GM21447 (cell line): ENCODE measurements around the gene TXNL4A.
"Not testable (repeated sequence)": the region's sequence is repeated elsewhere in the genome, so short reads cannot be mapped to it uniquely, and the experiment has no call there.

Experiments
- ATAC-seq: cut with Tn5 transposase; IDR thresholded peaks from one replicate; pipeline ENCODE4 v1.9.1; 2021; ENCODE audit not compliant: unreplicated experiment

Gene TXNL4A

GRCh38 chr18:79964330-79965118 is 23.8 kb downstream of the TXNL4A start, which contains the start of gene HSBP1L1:
Gene HSBP1L1 (plus strand): TSS chr18:79964643. CDS start chr18:79964736, 93 bp downstream.
- ATAC-seq: peak; percentile 77

DNA sequence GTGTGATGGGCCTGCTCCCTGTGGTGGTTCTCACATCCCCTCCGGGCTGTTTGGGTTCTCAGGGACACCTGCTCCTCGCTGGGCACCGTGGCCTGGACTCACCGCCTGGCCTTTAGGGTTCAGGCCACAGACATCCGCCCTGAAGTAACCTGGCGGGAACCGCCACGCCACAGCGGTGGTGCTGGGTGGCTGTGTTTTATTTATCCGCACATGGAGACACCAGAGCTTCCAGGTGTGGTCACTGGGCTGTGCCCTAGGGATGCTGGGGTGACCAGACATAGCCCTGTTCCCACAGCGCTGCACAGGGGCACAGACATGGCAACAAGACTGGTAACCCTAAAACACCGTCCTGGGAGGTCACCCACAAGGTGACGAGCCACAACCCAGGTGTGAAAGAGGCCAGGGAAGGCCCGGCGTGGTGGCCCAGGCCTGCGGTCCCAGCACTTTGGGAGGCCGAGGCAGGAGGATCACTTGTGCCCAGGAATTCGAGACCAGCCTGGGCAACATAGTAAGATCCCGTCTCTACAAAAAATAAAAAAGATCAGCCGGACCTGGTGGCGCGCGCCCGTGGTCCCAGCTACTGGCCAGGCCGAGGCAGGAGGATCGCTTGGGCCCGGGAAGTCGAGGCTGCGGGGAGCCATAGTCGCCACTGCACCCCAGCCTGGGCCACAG is 24.6 kb downstream of the TXNL4A start:
- ATAC-seq: no peak

DNA sequence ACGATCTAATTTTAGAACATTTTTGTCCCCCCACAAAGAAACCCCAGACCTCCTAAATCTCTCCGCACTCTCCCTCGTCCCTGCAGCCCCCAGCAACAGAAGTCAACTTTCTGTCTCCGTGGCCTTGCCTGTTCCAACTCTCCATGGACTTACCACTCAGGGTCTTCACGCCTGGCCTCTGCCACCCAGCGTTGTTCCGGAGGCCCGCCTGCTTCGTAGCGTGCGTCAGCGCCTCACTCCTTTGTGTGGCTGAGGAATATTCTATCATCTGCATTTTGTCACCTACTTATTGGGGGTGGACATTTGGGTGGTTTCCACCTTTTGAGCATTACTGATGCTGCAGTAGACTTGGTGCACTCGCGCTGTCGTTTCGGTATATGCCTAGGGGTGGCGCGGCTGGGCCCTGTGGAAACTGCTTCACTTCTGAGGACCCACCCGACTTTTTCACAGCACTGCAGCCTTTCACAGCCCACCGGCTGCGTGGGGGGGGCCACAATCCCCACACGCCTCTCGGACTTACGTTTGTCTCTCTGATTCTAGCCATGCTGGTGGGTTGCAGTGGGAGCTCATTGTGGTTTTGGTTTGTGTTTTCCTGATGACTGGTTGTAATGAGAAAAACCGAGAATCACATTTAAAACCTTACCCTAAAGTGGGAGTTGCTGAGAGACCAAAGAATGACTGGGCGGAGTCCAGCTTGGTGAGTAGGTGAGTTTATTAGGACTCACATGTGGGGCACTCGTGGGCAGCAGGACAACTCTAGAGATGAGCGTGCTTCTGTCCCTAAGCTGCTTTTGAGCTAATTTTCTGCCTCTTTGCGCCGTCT is 25.3 kb downstream of the TXNL4A start:
- no peak for ATAC-seq

DNA sequence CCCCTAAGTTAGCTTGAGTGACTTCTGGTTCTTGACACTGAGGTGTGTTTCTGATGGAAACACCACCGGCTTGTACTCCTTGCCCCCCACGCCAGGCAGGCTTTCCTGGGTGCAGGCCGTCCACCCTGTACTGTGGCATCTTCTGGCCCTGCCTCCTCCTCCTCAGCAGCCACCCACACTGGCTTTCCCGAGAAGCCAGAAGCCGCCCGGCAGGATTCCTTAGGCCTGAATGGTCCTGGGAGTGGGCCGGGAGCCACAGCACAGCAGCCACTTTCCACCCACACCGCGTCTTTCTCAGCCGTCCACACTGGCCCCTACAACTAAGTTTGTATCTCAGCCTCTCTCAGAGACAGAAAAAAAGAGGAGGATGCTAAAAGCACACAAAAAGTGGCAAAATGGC is 26.1 kb downstream of the TXNL4A start:
- no peak for ATAC-seq

GRCh38 chr18:79961527-79962291 is 26.7 kb downstream of the TXNL4A start:
- no peak for ATAC-seq

GRCh38 chr18:79960921-79961526 is 27.3 kb downstream of the TXNL4A start:
- ATAC-seq: no peak

DNA sequence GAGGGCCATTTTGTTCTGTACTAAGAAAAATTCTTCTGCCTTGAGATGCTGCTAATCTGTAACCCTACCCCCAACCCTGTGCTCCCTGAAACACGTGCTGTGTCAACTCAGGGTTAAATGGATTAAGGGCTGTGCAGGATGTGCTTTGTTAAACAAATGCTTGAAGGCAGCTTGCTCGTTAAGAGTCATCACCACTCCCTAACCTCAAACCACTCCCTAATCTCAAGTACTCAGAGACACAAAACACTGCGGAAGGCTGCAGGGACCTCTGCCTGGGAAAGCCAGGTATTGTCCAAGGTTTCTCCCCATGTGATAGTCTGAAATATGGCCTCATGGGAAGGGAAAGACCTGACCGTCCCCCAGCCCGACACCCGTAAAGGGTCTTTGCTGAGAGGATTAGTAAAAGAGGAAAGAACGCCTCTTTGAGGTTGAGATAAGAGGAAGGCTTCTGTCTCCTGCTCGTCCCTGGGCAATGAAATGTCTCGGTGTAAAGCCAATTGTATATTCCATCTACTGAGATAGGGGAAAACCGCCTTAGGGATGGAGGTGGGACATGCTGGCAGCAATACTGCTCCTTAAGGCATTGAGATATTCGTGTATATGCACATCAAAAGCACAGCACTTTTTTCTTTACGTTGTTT is 28.1 kb downstream of the TXNL4A start:
- ATAC-seq: not testable (repeated sequence)

DNA sequence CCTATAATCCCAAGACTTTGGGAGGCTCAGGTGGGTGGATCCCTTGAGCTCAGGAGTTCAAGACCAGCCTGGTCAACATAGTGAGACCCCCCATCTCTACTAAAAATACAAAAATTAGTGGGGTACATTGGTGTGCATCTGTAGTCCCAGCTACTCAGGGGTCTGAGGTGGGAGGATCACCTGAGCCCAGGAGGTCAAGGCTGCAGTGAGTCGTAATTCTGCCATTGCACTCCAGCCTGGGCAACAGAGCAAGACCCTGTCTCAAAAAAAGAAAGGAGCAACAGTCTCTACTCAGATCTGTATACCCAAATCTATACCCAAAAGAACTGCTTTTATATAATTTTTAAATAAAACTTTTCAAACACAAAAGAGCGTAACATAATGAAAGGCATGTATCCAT is 29.4 kb downstream of the TXNL4A start:
- ATAC-seq: no peak

GRCh38 chr18:79956276-79956675 is 32.1 kb downstream of the TXNL4A start:
- ATAC-seq: no peak

DNA sequence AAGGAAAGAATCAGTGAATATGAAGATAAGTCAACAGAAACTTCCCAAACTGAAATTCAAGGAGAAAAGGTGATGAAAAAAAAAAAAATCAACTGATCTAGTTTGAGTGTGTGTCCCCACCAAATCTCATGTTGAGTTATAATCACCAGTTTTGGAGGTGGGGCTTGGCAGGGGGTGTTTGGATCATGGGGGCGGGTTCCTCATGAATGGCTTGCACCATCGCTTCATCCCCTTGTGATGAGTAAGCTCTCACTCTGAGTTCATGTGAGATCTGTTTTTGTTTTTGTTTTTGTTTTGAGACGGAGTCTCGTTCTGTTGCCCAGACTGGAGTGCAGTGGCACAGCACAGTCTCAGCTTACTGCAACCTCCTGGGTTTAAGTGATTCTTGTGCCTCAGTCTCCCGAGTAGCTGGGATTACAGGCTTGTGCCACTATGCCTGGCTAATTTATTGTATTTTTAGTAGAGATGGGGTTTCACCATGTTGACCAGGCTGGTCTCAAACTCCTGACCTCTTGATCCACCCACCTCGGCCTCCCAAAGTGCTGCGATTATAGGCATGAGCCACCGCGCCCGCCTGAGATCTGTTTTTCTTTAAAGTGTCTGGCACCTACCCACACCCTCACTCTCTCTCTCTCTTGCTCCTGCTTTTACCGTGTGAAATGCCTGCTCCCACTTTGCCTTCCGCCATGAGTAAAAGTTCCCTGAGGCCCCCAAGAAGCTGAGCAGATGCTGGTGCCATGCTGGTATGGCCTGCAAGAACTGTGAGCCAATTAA is 32.9 kb downstream of the TXNL4A start:
- no peak for ATAC-seq

DNA sequence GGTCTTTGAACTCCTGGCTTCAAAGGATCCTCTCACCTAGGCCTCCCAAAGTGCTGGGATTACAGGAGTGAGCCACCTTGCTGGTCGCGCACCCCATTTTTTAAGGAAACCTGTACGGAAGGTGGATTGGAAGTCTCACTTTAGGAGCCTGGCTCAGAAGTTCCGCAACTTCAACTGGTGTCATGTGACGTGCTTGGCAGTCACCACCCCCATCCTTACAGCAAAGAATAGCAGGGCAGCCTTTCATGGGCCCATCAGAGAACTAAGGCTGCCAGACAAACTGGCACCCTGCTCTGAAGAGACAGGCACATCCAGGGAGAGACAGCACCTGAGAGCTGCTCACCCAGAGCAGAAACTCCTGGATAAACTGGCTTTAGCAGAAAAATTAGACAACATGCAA is 33.6 kb downstream of the TXNL4A start:
- ATAC-seq: no peak

GRCh38 chr18:79953971-79954651 is 34.3 kb downstream of the TXNL4A start:
- ATAC-seq: no peak

- no peak for ATAC-seq
Measured at GRCh38 chr18:79952996-79953559, 35.3 kb downstream of the TXNL4A start.

- ATAC-seq: no peak
Measured at GRCh38 chr18:79952456-79952995, 35.8 kb downstream of the TXNL4A start.

DNA sequence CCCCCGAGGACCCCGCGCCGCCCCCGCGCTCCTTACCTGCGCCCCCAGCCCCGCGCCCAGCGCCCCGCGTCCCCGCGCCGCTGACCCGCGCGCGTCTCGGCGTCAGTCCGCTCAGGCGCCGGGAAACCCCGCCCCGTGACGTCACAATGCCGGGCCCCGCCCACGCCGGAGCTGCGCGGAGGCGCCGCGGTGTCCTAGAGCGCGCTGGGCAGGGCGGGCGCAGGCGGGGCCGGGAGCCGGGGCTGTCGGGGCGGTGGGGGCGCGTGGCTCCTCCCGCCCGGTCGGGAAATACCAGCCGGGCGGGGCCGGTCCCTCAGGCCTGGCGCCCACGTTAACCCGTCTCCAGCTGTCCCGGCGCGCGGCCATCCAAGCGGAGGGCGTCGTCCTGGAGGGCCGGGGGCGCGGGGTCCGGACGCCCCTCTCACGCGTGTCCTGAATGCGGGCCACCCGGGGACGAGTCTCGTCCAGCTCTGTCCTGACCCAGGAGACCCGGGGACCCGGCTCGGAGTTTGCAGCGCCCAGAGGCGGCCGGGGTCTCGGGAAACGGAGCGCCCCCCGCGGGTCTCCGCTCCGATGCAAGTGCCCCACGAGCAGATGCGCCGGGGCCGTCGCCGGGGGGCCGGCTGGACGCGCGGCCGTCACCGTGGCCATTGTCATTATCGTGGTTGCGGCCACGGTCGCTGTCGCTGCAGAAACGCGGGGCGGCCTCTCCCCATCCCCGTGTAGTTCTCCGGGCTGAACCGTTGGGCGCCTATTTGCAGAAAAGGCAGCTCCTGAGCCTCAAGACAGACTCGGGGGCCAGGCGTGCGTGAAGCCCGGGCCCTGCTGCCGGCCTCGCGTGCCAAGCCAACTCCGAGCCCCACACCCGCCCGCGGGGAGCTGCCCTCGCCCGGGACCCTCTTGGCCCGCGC is 36.6 kb downstream of the TXNL4A start, which contains the start of gene SLC66A2:
SLC66A2 (minus strand) TSS at position 109 of the 911 bp plus-strand sequence. CDS start 727 bp downstream, outside the sequence.
- peak; percentile 57 for ATAC-seq

- peak; percentile 30 for ATAC-seq
Measured at GRCh38 chr18:79950515-79951341, 37.6 kb downstream of the TXNL4A start.
